Measurements from ENCODE around the gene SETBP1. TPM values are rescaled to one million over a fixed set of nuclear protein-coding genes. Genes with fewer than 3 reads are reported as not detected.

Gene SETBP1
- total RNA-seq, 1 donor, result 16.2 TPM

Small RNAs within 50 kb of the gene (small RNA-seq; reads per million reads assigned to genes)
- not detected for gene MIR4319
